ENCODE results near the gene ARHGAP6.

DNA sequence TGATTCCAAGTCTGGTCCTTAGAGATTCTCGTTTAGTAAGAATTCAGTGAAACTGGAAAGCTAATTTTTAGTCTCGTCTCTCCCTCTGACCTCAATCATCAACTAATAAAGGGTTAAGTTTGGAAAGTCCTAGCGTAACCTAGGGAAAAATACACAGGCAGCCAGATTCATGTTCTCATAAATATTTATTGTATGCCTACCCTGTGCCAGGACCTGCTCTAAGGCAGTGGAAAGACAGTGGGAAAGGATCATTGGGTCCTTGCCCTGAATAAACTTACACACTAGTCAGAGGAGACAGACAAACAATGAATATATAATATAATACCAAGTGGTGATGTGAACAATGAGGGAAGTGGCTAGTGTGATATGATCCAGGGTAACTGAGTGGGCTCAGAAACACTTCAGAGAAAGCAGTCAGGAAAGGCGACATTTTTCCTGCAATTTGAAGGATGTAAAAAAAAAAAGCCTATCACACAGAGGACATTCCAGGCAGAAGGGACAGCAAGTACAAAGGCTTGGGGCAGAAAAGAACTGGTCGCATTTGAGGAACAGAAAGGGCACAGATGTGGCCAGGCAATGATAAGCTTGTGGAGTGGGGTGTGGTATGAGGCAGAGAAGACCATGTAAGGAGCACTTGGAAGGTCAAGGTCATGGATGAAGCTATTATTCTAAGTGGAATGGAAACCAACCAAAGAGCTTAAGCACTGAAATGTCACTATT lies 243.8 kb downstream of the ARHGAP6 start:
- TF ChIP-seq, protein P1, sequence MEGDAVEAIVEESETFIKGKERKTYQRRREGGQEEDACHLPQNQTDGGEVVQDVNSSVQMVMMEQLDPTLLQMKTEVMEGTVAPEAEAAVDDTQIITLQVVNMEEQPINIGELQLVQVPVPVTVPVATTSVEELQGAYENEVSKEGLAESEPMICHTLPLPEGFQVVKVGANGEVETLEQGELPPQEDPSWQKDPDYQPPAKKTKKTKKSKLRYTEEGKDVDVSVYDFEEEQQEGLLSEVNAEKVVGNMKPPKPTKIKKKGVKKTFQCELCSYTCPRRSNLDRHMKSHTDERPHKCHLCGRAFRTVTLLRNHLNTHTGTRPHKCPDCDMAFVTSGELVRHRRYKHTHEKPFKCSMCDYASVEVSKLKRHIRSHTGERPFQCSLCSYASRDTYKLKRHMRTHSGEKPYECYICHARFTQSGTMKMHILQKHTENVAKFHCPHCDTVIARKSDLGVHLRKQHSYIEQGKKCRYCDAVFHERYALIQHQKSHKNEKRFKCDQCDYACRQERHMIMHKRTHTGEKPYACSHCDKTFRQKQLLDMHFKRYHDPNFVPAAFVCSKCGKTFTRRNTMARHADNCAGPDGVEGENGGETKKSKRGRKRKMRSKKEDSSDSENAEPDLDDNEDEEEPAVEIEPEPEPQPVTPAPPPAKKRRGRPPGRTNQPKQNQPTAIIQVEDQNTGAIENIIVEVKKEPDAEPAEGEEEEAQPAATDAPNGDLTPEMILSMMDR (conservative IDR thresholded peaks at IDR 0.05; ENCODE audit: low read depth in 2 of 2), result no peak
- no peak for TF ChIP-seq EZH2phosphoT487 (IDR thresholded peaks at IDR 0.05; ENCODE audit: unreplicated experiment)
- TF ChIP-seq JUNB (IDR thresholded peaks at IDR 0.05; ENCODE audit: unreplicated experiment), result no peak
